ENCODE data around the gene PKD2L2.
"Not testable (repeated sequence)": the region's sequence is repeated elsewhere in the genome, so short reads cannot be mapped to it uniquely, and the experiment has no call there.

Gene PKD2L2

GRCh38 chr5:137960141-137960540 lies 70.9 kb downstream of the PKD2L2 start:
- DNase-seq: no peak

- DNase-seq: no peak
Observed at GRCh38 chr5:137960819-137961218, 71.6 kb downstream of the PKD2L2 start.

GRCh38 chr5:137970384-137970783 lies 81.1 kb downstream of the PKD2L2 start:
- DNase-seq: not testable (repeated sequence)

GRCh38 chr5:137975208-137975607 lies 86.0 kb downstream of the PKD2L2 start:
- DNase-seq: no peak

- no peak for DNase-seq
Observed at GRCh38 chr5:137989419-137989818, 100.2 kb downstream of the PKD2L2 start.

All from stimulated activated naive CD4-positive, alpha-beta T cell treated with Interleukin-2 at 50 U/mL for 16 hours (primary cell).